ENCODE data around the gene ATP6V0A4. TPM values are rescaled to one million over a fixed set of nuclear protein-coding genes. Genes with fewer than 3 reads are reported as not detected.

The ATP6V0A4 gene
- total RNA-seq, 4 donors from 2014 or later, result not detected

DNA sequence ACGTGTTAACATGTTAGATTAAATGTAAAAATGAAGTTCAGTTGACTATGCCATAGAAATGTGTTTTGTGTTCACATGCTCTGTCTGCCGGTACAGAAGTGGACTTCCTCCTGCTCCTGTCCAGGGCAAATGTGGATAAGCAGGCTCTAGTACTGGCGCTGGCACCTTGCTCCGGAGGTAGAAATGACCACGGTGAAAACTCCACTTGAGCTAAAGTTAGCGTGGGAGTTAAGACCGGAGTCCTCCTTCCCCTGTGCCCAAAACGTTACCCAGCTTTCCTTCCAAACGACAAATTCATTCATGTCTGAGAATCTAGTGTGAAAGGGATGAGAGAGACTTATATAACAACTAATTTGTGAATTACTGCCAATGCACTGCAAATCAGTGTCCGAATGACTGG is 35.0 kb upstream of the ATP6V0A4 start:
- Histone ChIP-seq H3K27me3 (no peaks in the 10 kb centered on the region), H3K27ac (no peak overlapping the region), H3K4me1 (no peaks in the 10 kb centered on the region), H3K4me3 (no peak overlapping the region), H3K36me3 (no peaks in the 10 kb centered on the region), H3K9me3 (no peaks in the 10 kb centered on the region)
- no peak for TF ChIP-seq POLR2A (IDR thresholded peaks at IDR 0.05)
- TF ChIP-seq, protein P1, sequence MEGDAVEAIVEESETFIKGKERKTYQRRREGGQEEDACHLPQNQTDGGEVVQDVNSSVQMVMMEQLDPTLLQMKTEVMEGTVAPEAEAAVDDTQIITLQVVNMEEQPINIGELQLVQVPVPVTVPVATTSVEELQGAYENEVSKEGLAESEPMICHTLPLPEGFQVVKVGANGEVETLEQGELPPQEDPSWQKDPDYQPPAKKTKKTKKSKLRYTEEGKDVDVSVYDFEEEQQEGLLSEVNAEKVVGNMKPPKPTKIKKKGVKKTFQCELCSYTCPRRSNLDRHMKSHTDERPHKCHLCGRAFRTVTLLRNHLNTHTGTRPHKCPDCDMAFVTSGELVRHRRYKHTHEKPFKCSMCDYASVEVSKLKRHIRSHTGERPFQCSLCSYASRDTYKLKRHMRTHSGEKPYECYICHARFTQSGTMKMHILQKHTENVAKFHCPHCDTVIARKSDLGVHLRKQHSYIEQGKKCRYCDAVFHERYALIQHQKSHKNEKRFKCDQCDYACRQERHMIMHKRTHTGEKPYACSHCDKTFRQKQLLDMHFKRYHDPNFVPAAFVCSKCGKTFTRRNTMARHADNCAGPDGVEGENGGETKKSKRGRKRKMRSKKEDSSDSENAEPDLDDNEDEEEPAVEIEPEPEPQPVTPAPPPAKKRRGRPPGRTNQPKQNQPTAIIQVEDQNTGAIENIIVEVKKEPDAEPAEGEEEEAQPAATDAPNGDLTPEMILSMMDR (IDR thresholded peaks at IDR 0.05 in 4 of 5, conservative IDR thresholded peaks at IDR 0.05 in 1 of 5), result no peak
- DNase-seq, result no peak
- intact Hi-C loops (cut with DNase I; ENCODE audit: low total_unique reads) (no loop called here), in situ Hi-C loops (cut with MboI; ENCODE audit: low sequenced_read_pairs in 4 of 4) (no loop called here)
- no peak for ATAC-seq

DNA sequence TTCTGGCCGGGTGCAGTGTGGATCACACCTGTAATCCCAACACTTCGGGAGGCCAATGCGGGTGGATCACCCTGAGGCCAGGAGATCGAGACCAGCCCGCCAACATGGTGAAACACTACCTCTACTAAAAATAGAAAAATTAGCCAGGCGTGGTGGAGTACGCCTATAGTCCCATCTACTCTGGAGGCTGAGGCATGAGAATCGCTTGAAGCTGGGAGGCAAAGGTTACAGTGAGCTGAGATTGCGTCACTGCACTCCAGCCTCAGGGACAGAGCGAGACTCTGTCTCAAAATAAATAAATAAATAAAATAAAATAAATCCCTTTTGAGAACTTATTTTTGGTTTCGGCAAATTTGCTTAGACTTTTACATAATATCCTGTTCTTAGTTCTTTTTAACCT is 31.3 kb upstream of the ATP6V0A4 start:
- ATAC-seq, result no peak
- Histone ChIP-seq H3K4me3 (no peak overlapping the region), H3K9me3 (no peaks in the 10 kb centered on the region), H3K4me1 (no peaks in the 10 kb centered on the region), H3K27ac (no peak overlapping the region), H3K27me3 (no peaks in the 10 kb centered on the region), H3K36me3 (no peaks in the 10 kb centered on the region)
- in situ Hi-C loops (cut with MboI; ENCODE audit: low sequenced_read_pairs in 4 of 4), result no loop called here
- TF ChIP-seq, protein P1 (IDR thresholded peaks at IDR 0.05 in 4 of 5, conservative IDR thresholded peaks at IDR 0.05 in 1 of 5), result no peak
- TF ChIP-seq POLR2A (IDR thresholded peaks at IDR 0.05), result no peak
- no peak for DNase-seq
- intact Hi-C loops (cut with DNase I; ENCODE audit: low total_unique reads), result no loop called here

DNA sequence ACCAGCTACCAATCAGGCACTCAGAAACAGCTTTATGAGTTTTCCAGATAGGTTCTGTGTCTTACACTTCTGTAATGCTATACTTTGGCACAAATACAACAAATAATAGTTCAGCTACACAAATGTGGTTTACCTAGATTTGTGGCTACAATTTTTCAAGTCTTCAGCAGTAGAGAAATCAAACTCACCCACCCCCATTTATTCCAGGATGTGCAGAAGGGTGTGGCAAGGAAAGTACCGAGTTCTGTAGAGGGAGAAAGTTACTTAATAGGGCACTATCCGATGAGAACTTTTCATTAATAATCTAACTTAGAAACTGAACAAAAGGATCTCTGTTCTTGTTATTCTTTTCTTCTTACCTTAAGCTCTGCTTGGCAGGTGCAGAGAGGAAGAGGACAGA is 30.3 kb upstream of the ATP6V0A4 start:
- TF ChIP-seq, protein P1 (IDR thresholded peaks at IDR 0.05 in 4 of 5, conservative IDR thresholded peaks at IDR 0.05 in 1 of 5), result no peak
- no peak for TF ChIP-seq POLR2A (IDR thresholded peaks at IDR 0.05)
- Histone ChIP-seq H3K4me1 (no peaks in the 10 kb centered on the region), H3K36me3 (no peaks in the 10 kb centered on the region), H3K27ac (no peak overlapping the region), H3K27me3 (no peaks in the 10 kb centered on the region), H3K4me3 (no peak overlapping the region), H3K9me3 (no peaks in the 10 kb centered on the region)
- intact Hi-C loops (cut with DNase I; ENCODE audit: low total_unique reads), result no loop called here
- ATAC-seq (no peak), DNase-seq (no peak)
- in situ Hi-C loops (cut with MboI; ENCODE audit: low sequenced_read_pairs in 4 of 4), result no loop called here

DNA sequence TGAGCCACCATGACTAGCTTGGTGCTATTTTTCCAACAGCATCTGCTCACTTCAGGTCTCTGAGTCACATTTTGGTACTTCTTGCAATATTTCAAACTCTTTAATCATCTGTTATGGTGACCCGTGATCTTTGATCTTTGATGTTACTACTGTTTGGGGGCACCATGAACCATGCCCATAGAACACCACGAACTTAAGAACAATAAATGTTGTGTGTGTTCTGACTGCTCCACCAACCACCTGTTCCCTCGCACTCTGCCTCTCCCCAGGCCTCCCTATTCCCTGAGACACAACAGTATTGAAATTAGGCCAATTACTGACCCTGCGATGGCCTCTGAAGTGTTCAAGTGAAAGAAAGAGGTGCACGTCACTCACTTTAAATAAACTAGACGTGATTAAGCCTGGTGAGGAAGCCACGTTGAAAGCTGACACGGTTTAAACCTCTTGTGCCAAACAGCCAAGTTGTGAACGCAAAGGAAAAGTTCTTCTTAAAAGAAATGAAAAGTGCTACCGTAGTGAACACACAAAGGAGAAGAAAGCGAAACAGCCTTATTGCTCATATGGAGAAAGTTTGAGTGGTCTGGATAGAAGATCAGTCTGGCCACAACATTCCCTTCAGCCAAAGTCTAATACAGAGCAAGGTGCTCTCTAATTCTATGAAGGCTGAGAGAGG is 27.2 kb upstream of the ATP6V0A4 start:
- no peak overlapping the region for H3K27ac ChIP-seq
- no peaks in the 10 kb centered on the region for H3K9me3 ChIP-seq
- H3K27me3 ChIP-seq, result no peaks in the 10 kb centered on the region
- TF ChIP-seq, protein P1 (IDR thresholded peaks at IDR 0.05 in 4 of 5, conservative IDR thresholded peaks at IDR 0.05 in 1 of 5), result no peak
- in situ Hi-C loops (cut with MboI; ENCODE audit: low sequenced_read_pairs in 4 of 4), result no loop called here
- no peak for DNase-seq
- intact Hi-C loops (cut with DNase I; ENCODE audit: low total_unique reads), result no loop called here
- no peak overlapping the region for H3K4me3 ChIP-seq
- ATAC-seq, result no peak
- H3K4me1 ChIP-seq, result no peaks in the 10 kb centered on the region
- no peaks in the 10 kb centered on the region for H3K36me3 ChIP-seq
